CD4-positive, alpha-beta T cell treated with Interferon alpha-2 for 1 hour (primary cell): ENCODE data around the gene CCDC88C.

Source experiments
- DNase-seq, 2 donors: peaks; one replicate each; pipeline ENCODE4 v3.0.0-alpha.2; 2020 to 2022

CCDC88C gene

DNA sequence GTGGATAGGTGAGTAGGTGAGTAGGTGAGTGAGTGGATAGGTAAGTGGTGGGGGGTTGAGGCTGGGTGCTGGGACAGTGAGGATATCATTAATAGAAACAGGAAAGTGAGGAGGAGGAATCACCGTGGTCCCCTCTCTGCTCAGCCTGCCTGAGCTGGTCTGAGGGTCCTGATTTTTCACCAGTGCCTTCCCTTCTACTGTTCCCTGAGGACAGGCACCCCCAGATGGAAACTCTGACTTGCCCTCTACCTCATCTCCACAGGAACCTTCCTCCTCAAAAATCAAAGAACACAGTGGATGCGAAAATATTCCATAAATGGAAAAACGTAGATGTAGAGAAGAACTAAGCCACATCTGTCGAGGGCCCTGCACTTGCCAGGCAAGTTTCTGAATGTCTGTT is 175.0 kb downstream of the CCDC88C start:
- no peak for DNase-seq

DNA sequence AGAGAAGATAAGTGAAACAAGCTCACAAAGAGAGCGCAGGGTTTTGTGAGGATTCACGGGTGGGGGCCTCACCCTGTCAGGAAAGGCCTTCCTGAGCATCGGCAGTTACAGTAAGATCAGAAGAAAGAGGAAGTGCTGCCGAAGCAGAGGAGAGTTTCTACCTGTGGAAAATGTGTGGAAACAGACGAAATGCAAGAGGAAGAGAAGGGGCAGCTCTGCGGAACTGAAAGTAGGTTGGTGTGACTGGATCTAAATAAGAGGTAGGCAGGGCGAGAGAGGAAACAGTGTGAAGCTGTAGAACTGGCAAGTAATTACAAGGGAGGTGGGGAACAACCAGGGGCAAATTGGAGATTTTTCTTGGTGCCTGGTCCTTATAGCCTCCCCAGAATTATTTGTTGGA is 175.8 kb downstream of the CCDC88C start:
- DNase-seq: peak; percentile 58 to 63

DNA sequence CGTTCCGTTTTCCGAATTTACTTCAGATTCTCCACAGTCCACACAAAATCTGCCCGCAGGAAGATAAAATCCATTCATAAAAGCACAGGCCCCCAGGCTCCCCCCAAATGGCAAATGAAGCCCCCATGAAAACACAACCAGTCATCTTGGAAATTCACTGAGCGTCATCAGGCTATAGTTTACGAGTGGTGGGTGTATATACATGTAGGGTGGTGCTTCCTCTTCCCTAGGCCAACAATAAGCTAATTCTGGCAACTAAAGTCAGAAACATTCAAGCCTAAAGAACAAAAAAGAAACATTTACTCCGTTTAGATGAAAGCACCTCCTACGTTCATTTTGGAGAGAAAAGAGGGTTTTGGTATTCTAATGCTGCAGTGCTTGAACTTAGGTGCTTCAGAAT is 179.0 kb downstream of the CCDC88C start:
- no peak for DNase-seq

DNA sequence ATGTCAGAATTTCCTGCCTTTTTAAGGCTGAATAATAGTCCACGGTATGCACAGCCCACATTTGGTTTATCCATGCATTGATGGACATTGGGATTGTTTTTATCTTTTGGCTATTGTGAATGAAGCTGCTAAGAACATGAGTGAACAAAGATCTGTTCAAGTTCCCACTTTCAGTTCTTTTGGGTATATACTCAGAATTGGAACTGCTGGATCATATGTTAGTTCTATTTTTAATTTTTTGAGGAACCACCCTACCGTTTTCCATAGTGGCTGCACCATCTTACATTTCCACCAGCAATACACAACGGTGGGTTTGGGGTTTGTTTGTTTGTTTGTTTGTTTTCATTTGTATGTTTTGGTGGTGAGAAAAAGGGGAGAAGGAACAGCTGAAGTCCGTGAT is 179.5 kb downstream of the CCDC88C start:
- DNase-seq: no peak

DNA sequence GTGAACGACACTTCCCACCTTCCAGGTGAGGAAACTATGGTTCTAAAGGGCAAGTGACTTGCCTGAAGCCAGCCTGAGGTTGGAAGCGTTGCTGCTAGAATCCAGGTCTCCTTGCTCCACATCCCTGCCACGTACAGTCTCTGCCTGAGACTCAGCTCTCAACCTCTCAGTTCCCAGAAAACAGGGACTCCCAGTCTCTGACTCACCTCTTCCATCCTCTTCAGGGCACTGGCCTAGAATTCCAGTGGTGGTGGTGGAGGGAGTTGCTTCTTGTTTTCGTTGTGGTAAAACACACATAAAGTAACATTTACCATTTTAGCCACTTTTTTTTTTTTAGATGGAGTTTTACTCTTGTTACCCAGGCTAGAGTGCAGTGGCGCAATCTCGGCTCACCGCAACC is 180.4 kb downstream of the CCDC88C start:
- no peak for DNase-seq

DNA sequence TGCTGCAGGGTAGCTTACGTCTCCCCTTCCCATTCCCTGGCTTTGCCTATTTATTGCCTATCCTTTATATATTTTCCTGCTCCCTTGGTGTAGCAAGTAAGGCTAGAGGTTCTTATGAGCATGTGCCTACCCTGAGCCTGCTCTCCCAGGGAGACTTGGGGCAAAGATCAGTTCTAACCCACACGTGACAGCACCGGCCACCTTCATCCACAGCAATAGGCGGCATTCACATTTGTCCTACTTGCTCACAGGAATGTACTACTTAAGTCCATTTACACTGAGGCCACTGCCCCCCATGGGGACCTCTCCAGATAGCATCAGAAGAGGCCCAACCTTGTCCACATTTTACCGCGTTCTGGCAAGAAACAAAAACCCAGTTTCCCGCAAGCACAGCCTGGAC is 181.8 kb downstream of the CCDC88C start:
- DNase-seq: no peak

DNA sequence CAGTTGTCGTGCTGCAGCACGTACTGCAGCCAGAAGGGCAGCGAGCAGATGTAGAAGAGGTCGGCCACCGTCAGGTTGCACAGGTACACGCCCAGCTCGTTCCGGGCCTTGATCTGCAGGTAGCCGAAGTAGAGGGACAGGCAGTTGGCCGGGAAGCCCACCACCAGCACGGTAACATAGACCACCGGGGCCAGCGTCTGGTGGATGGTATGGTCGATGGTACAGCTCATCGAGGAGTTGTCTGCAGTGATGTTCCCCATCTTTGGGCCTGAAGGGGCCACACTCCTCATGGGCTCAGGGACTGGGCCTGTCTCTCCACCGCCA is 182.9 kb downstream of the CCDC88C start:
- no peak for DNase-seq

DNA sequence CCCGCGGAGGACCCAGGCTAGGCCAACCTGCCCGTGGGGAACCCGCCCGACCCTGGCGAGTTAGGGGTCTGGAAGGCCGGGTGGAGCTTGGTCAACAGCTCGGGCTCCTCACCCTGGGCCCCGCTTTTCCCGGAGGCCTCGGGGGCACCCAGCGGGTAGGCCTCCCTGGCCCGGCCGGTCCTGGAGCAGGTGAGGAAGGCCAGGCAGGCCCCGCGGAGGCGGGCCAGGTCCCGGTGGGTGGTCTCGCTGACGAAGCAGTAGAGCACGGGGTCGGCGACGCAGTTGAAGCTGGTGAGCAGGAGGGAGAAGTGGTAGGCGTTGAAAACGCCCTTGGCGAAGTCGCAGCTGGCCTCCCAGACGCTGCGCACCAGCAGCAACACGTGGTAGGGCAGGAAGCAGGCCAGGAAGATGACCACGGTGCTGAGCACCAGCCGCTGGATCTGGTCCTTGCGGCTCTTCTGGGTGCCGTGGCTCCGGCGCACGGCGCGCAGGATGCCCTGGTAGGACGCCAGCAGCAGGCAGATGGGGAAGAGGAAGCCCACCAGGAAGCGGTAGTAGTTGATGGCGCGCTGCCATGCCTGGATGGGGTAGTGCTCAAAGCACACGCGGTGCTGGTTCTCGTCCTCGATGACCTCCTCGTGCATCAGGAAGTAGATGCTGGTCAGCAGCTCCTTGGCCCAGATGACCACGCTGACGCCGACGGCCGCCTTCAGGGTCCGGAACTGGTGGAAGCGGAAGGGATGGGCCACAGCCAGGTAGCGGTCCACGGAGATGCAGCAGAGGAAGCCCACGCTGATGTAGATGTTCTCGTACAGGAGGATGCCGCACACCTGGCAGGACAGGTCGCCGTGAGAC is 183.5 kb downstream of the CCDC88C start:
- DNase-seq: no peak

DNA sequence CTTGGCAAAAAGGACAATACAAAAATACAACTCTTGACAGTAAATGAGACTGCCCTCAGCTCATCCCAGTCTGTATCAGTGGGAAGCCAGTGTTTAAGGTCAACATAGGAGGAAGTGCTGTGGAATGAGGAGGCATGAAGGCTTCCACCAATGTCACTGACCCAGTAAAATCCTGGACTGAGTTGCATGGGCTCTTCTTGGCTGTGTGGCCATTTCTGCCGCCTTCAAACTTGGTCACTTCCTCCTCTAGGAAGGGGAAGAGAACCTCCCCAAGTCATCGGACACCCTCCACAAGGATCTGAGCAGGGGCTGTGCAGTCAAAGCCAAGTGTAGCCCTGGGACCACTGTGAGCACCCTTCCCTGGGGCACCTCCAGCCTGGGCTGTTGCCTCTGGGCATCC is 185.0 kb downstream of the CCDC88C start:
- no peak for DNase-seq

DNA sequence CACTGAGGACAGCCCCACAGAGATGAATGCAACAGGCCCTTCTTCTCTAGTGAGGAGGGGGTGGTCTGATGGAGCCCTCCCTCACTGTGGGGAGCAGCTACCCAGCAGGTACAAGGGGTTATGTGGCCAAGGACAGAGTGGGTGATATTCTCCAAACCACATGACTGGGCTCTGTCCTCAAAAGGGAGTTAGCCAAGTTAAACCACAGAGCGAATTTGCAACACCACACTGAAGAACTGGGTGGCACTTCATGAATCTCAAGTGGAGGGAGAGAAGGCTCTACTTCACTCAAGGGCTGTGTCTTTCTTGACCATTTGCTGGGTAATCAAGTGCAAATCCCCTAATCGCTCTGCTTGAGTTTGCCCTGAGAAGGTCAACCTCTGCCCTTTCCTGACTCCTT is 185.6 kb downstream of the CCDC88C start:
- no peak for DNase-seq

DNA sequence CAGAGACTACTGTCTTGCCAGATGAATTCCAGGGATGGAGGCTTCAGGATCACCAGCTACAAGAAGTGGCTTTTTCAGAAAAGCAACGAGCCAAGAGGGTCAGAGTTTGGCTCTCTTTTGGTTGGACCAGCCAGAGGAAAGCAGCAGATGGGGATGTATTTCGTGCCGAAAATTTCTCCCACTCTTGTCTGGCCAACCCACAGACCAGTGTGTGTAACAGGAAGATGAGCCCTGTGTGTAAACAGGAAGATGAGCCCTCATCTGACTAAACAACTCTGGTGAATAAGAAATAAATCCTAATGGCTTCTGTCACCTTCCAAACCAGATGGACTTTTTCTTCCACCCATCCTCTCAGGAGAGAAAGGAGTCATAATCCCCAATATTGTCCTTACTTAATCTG is 186.2 kb downstream of the CCDC88C start:
- no peak for DNase-seq

DNA sequence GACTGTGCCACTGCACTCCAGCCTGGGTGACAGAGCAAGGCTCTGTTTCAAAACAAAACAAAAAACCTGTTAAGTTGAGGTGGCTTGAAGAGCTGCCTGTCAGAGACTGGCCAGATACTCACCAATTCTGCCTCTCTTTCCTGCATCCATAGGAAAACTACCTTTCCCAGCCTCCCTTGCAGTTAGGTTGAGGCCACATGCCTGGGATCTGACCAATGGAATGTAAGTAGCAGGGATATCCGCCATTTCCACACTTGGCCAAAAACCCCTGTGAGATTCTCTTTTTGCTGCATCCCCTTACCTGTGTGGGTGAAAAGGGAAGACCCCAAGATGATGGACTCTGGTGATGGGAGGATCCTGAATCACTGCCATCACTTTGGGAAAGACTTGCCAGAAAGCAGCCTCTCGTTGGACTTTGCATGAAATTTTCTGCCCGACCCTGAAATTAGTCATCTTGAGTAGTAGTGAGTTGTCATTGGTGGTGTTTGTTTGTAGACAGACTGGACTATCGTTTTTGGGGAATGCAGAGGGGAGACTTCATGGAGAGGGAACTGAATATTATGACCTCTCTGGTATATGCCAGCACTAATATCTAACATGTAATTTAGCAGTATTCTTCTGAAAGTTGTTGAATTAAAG is 187.1 kb downstream of the CCDC88C start:
- peak in 1 of 2 donors; percentile 49 for DNase-seq

DNA sequence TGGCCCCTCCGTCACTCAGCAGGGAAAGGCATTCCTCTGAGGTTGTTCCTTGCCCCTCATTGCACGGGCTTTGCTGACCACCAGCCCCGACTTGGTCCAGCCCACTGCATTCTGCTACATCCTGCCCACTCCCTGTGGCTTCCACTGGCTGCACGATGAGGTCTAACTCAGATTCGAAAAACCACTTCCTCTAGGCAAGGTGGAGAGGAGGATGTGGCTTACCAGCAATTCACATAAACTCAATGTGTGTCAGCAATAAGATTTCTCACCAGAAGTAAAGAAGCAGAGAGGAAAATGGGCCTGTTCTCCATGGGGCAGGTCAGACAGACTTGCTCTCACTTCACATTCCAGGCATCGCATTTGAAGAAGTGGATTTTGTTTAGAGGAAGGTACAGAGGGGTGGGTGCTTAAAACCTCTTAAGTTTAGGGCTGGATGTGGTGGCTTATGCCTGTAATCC is 187.8 kb downstream of the CCDC88C start:
- DNase-seq: peak; percentile 64 to 84

DNA sequence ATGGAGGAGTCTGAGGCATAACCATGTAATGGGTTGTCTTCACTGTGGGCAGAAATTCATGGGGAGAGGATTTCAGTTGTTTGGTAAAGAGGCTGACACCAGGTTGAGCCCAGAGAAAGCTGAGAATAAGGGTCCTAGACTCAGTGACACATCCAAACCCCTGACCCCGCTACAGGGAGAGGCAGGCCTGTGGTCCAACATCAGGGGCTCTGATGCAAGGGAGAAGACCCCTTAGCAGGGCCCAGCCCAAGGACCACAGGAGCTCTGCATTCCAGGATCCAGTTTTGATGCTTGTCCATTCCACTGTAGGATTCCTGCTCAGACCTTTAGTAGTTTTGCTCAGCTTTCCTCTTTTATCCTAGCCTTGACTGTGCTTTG is 188.6 kb downstream of the CCDC88C start:
- DNase-seq: no peak

DNA sequence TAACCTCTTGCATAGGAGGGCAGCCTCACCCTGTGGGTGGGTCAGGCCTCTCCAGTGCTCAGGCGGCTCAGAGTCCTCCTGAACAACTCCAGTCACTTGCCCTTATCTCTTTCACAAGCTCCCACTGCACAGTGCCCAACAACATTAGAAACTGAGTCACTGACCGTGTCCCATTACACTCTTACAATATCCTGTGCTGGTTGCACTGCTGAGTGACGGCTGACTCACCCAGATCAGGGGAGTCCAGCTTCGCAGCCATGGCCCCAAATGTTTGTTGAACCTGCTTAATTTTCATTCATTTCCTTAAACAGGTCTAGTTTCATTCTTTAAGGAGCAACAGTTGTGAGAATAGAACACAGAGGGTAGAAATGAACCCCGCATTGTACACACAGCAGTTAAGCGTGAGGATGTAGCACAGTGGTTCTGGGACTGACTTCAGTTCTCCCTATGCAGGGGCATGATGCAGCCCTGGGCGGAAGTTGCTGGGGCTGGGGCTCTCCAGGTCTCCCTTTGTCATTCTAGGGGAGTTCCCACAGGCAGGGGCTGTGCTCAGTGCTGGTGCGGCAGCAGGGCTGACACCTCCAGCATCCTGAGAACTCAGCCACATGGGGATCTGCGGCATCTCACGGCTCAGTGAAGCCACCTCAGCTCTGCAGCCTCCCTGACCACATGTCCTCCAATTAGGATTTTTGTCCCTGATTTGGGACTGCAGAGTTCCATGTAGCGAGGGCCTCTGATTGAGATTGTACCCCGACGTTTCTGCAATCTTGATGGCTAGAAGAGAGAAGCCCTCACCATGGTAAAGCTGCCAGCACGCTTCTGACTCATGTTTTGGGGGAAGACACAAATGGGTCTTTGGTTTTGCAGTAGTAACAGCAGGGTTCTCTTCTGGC is 189.3 kb downstream of the CCDC88C start:
- peak; percentile 67 to 84 for DNase-seq

DNA sequence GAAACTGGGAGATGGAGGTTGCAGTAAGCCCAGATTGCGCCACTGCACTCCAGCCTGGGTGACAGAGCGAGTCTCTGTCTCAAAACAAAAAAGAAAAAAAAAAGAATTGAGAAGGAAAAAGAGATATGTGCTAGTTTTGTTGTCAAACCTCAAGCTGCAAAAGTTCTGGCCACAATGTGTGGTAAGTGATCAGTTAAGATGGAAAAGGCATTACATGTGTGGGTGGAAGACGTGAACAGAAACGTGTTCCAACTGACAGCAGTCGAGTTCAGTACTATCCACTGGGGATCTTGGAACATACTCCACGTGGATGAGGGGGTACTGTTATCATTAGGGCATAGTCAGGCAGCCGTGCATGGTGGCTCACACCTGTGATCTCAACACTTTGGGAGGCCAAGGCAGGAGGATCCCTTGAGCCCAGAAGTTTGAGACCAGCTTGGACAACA is 190.4 kb downstream of the CCDC88C start:
- peak in 1 of 2 donors; percentile 47 for DNase-seq

DNA sequence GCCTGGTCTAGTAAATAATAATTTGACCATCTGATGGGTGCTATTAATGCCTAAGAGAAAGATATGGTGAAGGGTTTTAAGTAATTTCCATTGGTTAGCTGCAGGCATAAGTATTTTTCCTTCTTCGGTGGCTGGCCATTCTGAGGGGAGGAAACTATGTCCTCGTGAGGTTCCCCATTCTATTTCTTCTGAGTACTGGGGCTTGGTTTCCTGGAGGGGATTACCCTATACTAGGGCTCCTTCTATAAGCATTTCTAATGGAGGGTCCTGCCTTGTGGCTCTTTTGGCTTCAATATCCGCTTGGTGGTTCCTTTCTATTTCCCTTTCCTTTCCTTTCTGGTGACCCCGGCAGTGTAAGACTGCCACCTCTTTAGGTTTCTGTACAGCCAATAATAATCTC is 191.3 kb downstream of the CCDC88C start:
- peak in 1 of 2 donors; percentile 50 for DNase-seq

DNA sequence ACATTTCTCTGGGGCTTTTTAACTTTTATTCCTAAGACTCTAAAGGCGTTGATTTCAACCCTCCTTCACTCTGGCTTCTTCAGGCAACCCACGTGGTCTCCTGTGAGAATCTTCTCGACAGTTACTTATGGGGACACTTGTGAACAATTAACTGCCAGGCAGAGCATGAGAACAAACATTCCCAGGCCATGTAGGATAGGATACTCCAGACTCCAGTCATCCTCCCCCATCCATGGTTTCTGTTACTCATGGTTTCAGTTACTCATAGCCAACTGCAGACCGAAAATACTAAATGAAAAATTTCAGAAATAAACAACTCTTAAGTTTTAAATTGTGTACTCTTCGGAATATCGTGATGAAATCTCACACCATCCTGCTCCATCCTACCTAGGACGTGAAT is 192.6 kb downstream of the CCDC88C start:
- no peak for DNase-seq

DNA sequence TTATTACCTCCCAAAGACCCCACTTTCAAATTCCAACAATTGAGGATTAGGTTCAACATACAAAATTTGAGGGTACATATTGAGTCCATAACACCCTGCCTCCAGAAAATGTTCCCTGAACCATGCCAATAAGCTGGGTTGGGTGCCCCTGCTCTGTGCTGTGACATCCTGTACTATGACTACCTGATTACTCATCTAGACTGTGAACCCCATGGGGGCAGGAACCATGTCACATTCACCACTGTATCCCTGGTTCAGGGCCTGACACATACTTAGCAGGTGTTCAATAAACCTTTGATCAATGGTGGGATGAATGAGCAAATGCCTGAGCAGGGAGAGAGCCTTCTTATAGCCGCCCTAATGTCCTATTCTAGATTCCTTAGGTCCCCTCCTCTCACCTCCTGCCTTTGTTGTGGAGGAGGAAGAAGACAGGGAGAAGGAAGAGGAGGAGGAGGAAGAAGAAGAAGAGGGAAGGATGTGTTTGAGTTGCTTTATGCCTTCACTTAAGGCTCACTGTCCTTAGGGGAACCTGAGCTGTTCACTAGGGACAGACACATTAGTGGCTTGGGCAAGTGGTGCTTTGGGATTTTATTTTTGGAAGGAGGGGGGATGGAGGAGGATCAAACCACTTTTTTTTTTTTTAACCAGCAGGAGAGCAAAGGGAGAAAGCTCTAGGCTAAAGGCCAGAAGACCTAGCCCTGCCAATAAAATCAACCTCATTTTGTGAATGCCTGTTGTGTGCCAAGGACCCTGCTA is 194.4 kb downstream of the CCDC88C start:
- DNase-seq: no peak
